ENCODE data around the gene THAP11.

DNA sequence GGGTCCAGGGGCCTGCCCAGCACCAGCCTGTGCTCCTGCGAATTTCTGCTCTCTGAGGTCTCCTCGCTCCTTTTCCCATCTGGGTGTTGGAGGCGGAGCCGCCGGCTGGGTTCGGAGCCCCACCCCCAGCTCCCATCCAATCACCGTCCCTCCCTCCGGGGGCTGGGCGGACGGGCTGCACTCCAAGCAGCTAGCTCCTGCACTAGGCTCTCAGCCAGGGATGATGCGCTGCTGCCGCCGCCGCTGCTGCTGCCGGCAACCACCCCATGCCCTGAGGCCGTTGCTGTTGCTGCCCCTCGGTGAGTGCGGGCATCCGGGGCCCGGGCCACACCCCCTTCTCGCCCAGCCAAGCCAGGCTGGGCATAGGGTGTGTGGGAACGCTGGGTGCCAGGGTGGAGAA, 42.6 kb downstream of the THAP11 start, which contains the start of gene NRN1L:
- TF ChIP-seq EZH2 (IDR thresholded peaks at IDR 0.05; ENCODE audit: insufficient read depth, poor library complexity, severe bottlenecking) (no peak), EZH2phosphoT487 (IDR thresholded peaks at IDR 0.05; ENCODE audit: insufficient read depth, low read depth) (no peak)

All from GM23248 (cell line).